Endothelial cell of umbilical vein (primary cell): ENCODE measurements around the gene CRYBB2. TPM values are rescaled to one million over a fixed set of nuclear protein-coding genes. Genes with fewer than 3 reads are reported as not detected.

Experiments
- BruUV-seq: library from RNA; stranded (reverse); fragments of 400-500 nt; replicated peaks from 2 replicates; lab custom pipeline; 2021; lab: Mats Ljungman, UMichigan
- CTCF ChIA-PET: fragments of 300-600, 350-600 bp; sonication (Branson Sonifier 250); formaldehyde crosslinking; loops from one replicate; lab custom pipeline; 2021; ENCODE audit warnings: antibody characterized with exemption, inconsistent platforms; lab: Charles Lee
- POLR2A ChIA-PET: fragments of 300-600, 350-600 bp; sonication (Branson Sonifier 250); formaldehyde crosslinking; loops from one replicate; lab custom pipeline; 2021; ENCODE audit warnings: antibody characterized with exemption, inconsistent platforms; lab: Charles Lee
- DNase-seq: peaks from one replicate; pipeline ENCODE4 v3.0.0-alpha.2; 2011; ENCODE audit warnings: low read depth, low spot score
- FAIRE-seq: peaks from 2 replicates; lab custom pipeline; 2011; peaks lifted over from hg19 to GRCh38; lab: Jason Lieb, UNC
- H2AFZ ChIP-seq: 2 replicates; pipeline ENCODE4 v1.6.0; 2012; ENCODE audit warnings: low read depth, low read length, control low read depth, inconsistent platforms
- H3K27ac ChIP-seq: 2 replicates; pipeline ENCODE4 v1.5.1; 2011; ENCODE audit warnings: low read depth, mild to moderate bottlenecking, control low read depth, low read length, moderate library complexity; ENCODE audit not compliant: insufficient read depth
- H3K27me3 ChIP-seq, 2 experiments: 2 replicates each; pipeline versions ENCODE4 v1.6.0 to v1.6.1; 2011; ENCODE audit warnings: low read length in 2 of 2, mixed read lengths in 1 of 2; ENCODE audit not compliant: control insufficient read depth in 2 of 2, insufficient read depth in 2 of 2
- H3K36me3 ChIP-seq, 2 experiments: 2 replicates in 1 of 2; 3 replicates in 1 of 2; pipeline ENCODE4 v1.5.1; 2011; ENCODE audit warnings: low read length in 2 of 2, mild to moderate bottlenecking in 1 of 2, moderate library complexity in 1 of 2; ENCODE audit not compliant: control insufficient read depth in 2 of 2, insufficient read depth in 2 of 2; ENCODE audit errors: extremely low read depth in 1 of 2
- H3K4me1 ChIP-seq: 3 replicates; pipeline ENCODE4 v1.5.1; 2011; ENCODE audit warnings: mild to moderate bottlenecking, low read length; ENCODE audit not compliant: control insufficient read depth, insufficient read depth; ENCODE audit errors: extremely low read depth
- H3K4me2 ChIP-seq: 2 replicates; pipeline ENCODE4 v1.6.1; 2011; ENCODE audit warnings: low read length, control low read depth, mixed read lengths; ENCODE audit not compliant: insufficient read depth
- H3K4me3 ChIP-seq, 3 experiments: fragments of 200-600 bp in 1 of 3; sonication (generic), shearing (Covaris generic) in 1 of 3; replicated peaks in 1 of 3; 2 replicates each; pipeline ENCODE4 v1.5.1; 2011 to 2016; ENCODE audit warnings: control low read depth in 3 of 3, low read length in 3 of 3, mild to moderate bottlenecking in 2 of 3, inconsistent platforms in 1 of 3, low read depth in 1 of 3, moderate library complexity in 1 of 3; ENCODE audit not compliant: insufficient read depth in 1 of 3
- H3K79me2 ChIP-seq: 2 replicates; pipeline ENCODE4 v1.6.0; 2012; ENCODE audit warnings: low read length, inconsistent platforms; ENCODE audit not compliant: control insufficient read depth, insufficient read depth
- H3K9ac ChIP-seq: replicated peaks from 2 replicates; pipeline ENCODE3; 2011; ENCODE audit warnings: low read length, control low read depth; ENCODE audit not compliant: insufficient read depth; ENCODE audit errors: extremely low read depth
- H3K9me1 ChIP-seq: replicated peaks from 3 replicates; pipeline ENCODE4 v1.6.0; 2011; ENCODE audit warnings: mild to moderate bottlenecking, low read length; ENCODE audit not compliant: control insufficient read depth, insufficient read depth; ENCODE audit errors: extremely low read depth
- H3K9me3 ChIP-seq: replicated peaks from 2 replicates; pipeline ENCODE4 v1.5.1; 2012; ENCODE audit warnings: low read length, inconsistent platforms; ENCODE audit not compliant: control insufficient read depth, insufficient read depth
- H4K20me1 ChIP-seq: replicated peaks from 2 replicates; pipeline ENCODE3; 2011; ENCODE audit warnings: mild to moderate bottlenecking, low read length; ENCODE audit not compliant: control insufficient read depth, insufficient read depth; ENCODE audit errors: extremely low read depth
- EZH2 ChIP-seq: IDR thresholded peaks from 2 replicates; pipeline ENCODE4 v1.6.1; 2012; ENCODE audit warnings: borderline replicate concordance, low read depth, mild to moderate bottlenecking, moderate library complexity, low read length, inconsistent platforms; ENCODE audit not compliant: severe bottlenecking
- FOS ChIP-seq: IDR thresholded peaks from 2 replicates; pipeline ENCODE4 v1.6.1; 2011; ENCODE audit warnings: mild to moderate bottlenecking, low read length, moderate library complexity, borderline replicate concordance; ENCODE audit not compliant: insufficient read depth
- GATA2 ChIP-seq: IDR thresholded peaks from 2 replicates; pipeline ENCODE4 v1.7.0; 2011; ENCODE audit warnings: low read depth, mild to moderate bottlenecking, moderate library complexity, mixed read lengths, low read length; ENCODE audit not compliant: insufficient read length, insufficient read depth
- JUN ChIP-seq: IDR thresholded peaks from 2 replicates; pipeline ENCODE4 v1.6.1; 2011; ENCODE audit warnings: borderline replicate concordance, low read depth; ENCODE audit not compliant: insufficient read length, insufficient read depth
- MYC ChIP-seq: IDR thresholded peaks from one replicate; pipeline ENCODE4 v1.6.1; 2011; ENCODE audit warnings: mild to moderate bottlenecking, low read depth, low read length
- POLR2A ChIP-seq: IDR thresholded peaks from 2 replicates; pipeline ENCODE4 v1.6.1; 2012; ENCODE audit warnings: low read depth, mild to moderate bottlenecking, control low read depth, low read length
- POLR2AphosphoS5 ChIP-seq: IDR thresholded peaks from 2 replicates; pipeline ENCODE4 v1.6.1; 2012; ENCODE audit warnings: low read depth, mild to moderate bottlenecking, control low read depth, low read length, moderate library complexity; ENCODE audit not compliant: insufficient read depth
- dilution Hi-C: fragments of 300-500 bp; cut with MboI; formaldehyde crosslinking; loops from one replicate; pipeline ENCODE4 v1.15.0; 2019; ENCODE audit warnings: low sequenced_read_pairs; ENCODE audit not compliant: extremely low pct_ligation_motif_present
- intact Hi-C: fragments of 100-400 bp; cut with micrococcal nuclease; formaldehyde crosslinking; loops from one replicate; pipeline ENCODE4 v1.10.0; 2022
- polyA plus RNA-seq, 4 experiments: library from polyadenylated mRNA; depleted of rRNA in 3 of 4; stranded (reverse) in 3 of 4; unstranded in 1 of 4; fragments of >200 nt; gene quantifications; 2 replicates each; pipeline versions ENCODE4 v1.2.1 to v1.2.3, GENCODE V29; 2011 to 2012; ENCODE audit warnings: missing spikeins in 1 of 4
- total RNA-seq: library from RNA; stranded (reverse); gene quantifications from 2 replicates; pipeline ENCODE4 v1.2.3, GENCODE V29; 2021
- TF ChIP-seq, protein P1 (sequence below): IDR thresholded peaks from 2 replicates; pipeline ENCODE4 v1.6.1; 2011; ENCODE audit not compliant: insufficient read depth, insufficient read length
- TF ChIP-seq, protein P2 (sequence below), 2 donors: IDR thresholded peaks; 1 replicate in 1 of 2; 2 replicates in 1 of 2; pipeline ENCODE4 v1.5.1; 2011; ENCODE audit warnings: low read length in 2 of 2, mild to moderate bottlenecking in 2 of 2, moderate library complexity in 2 of 2, control low read depth in 1 of 2, inconsistent platforms in 1 of 2, low read depth in 1 of 2; ENCODE audit not compliant: insufficient read depth in 1 of 2; ENCODE audit errors: extremely low read depth in 1 of 2

Gene CRYBB2
- total and polyA plus RNA-seq, 2 donors (not counting 3 experiments of a cell fraction or from before 2014, with no cell fraction given) = 0.36 to 1.4 TPM

DNA sequence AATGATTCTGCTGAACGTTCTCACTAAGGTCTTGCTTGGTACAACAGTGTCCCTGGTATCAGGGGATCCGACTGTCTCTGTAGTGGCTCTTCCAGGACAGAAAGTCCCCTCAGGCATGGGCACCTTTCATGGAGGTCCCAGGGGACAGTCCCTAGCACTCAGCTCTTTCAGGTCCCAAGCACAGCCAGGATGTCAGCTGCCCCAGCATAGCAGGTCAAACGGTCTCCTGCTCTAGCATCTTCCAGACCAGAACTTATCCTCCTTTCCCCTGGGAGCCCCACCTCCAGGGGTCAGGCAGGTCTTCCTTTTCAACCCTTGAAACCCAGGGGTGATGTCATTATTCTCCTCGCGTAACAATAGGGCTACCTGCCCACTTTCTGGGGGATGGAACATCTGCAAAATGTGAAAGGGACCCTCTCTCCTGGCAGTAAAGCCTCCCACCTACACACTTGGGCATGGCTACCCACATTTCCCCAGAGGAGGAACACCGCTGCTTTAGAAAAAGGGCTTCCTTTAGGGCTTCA, 44.5 kb upstream of the CRYBB2 start:
- CTCF ChIA-PET = interaction anchor here (1.2 to 5.3 kb wide), 3 partner anchors 26 to 93 kb away, joined by 3 to 24 read pairs (median 8); no protein-coding TSS in a partner anchor
- no peak for DNase-seq
- dilution Hi-C loops = no loop called here
- H3K9ac ChIP-seq = no peak overlapping the region
- H2AFZ ChIP-seq = no peak overlapping the region
- H3K27me3 ChIP-seq = no peaks in the 10 kb centered on the region
- H3K9me3 ChIP-seq = no peaks in the 10 kb centered on the region
- H3K4me3 ChIP-seq = no peak overlapping the region
- no peaks in the 10 kb centered on the region for H3K4me1 ChIP-seq
- no peak overlapping the region for H3K27ac ChIP-seq
- POLR2A ChIA-PET = no interaction called here
- no peak overlapping the region for H3K4me2 ChIP-seq
- no peak for FAIRE-seq
- TF ChIP-seq JUN (no peak), EZH2 (no peak), GATA2 (no peak), POLR2A (no peak), FOS (no peak), MYC (no peak), POLR2AphosphoS5 (no peak)
- TF ChIP-seq, protein P1, sequence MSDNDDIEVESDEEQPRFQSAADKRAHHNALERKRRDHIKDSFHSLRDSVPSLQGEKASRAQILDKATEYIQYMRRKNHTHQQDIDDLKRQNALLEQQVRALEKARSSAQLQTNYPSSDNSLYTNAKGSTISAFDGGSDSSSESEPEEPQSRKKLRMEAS = no peak
- TF ChIP-seq, protein P2, sequence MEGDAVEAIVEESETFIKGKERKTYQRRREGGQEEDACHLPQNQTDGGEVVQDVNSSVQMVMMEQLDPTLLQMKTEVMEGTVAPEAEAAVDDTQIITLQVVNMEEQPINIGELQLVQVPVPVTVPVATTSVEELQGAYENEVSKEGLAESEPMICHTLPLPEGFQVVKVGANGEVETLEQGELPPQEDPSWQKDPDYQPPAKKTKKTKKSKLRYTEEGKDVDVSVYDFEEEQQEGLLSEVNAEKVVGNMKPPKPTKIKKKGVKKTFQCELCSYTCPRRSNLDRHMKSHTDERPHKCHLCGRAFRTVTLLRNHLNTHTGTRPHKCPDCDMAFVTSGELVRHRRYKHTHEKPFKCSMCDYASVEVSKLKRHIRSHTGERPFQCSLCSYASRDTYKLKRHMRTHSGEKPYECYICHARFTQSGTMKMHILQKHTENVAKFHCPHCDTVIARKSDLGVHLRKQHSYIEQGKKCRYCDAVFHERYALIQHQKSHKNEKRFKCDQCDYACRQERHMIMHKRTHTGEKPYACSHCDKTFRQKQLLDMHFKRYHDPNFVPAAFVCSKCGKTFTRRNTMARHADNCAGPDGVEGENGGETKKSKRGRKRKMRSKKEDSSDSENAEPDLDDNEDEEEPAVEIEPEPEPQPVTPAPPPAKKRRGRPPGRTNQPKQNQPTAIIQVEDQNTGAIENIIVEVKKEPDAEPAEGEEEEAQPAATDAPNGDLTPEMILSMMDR (IDR thresholded peaks at IDR 0.05; ENCODE audit: extremely low read depth in 1 of 2, insufficient read depth in 1 of 2, low read depth in 1 of 2, low read length in 2 of 2) = no peak
- H3K79me2 ChIP-seq = no peaks in the 10 kb centered on the region
- H3K9me1 ChIP-seq = no peaks in the 10 kb centered on the region
- intact Hi-C loops = no loop called here
- BruUV-seq = no TSS peak
- H4K20me1 ChIP-seq = no peaks in the 10 kb centered on the region
- peaks cover 18 to 35% of the 10 kb centered on the region in 2 experiments for H3K36me3 ChIP-seq
